Skin epidermis (tissue), 12 donors: ENCODE results near the gene ARL6IP1.
"Not testable (repeated sequence)": the region's sequence is repeated elsewhere in the genome, so short reads cannot be mapped to it uniquely, and the experiment has no call there.

Source experiments
- H3K27ac ChIP-seq, 21 experiments: fragments of 200-600 bp; sonication (generic) in 11 of 21; one replicate each; pipeline ENCODE4 v1.5.0; 2020; ENCODE audit warnings: mild to moderate bottlenecking in 3 of 21, inconsistent platforms in 2 of 21, moderate library complexity in 2 of 21
- H3K4me3 ChIP-seq, 7 experiments: fragments of 200-600 bp; sonication (generic) in 2 of 7; one replicate each; pipeline ENCODE4 v1.5.0; 2020; ENCODE audit warnings: inconsistent platforms in 2 of 7, mild to moderate bottlenecking in 2 of 7, moderate library complexity in 1 of 7

The ARL6IP1 gene

GRCh38 chr16:18772171-18772570 lies 29.2 kb downstream of the ARL6IP1 start:
- not testable (repeated sequence) for H3K27ac ChIP-seq, H3K4me3 ChIP-seq

- H3K27ac ChIP-seq, H3K4me3 ChIP-seq: not testable (repeated sequence)
These were observed 30.9 kb downstream of the ARL6IP1 start for GRCh38 chr16:18770336-18770962.

- H3K4me3 ChIP-seq, H3K27ac ChIP-seq: not testable (repeated sequence)
These were observed 34.1 kb downstream of the ARL6IP1 start for GRCh38 chr16:18767217-18767616.

- H3K27ac ChIP-seq, H3K4me3 ChIP-seq: not testable (repeated sequence)
These were observed 38.6 kb downstream of the ARL6IP1 start for GRCh38 chr16:18762713-18763112.

GRCh38 chr16:18759598-18760520 lies 41.5 kb downstream of the ARL6IP1 start:
- not testable (repeated sequence) for H3K4me3 ChIP-seq, H3K27ac ChIP-seq

GRCh38 chr16:18757960-18758660 lies 43.2 kb downstream of the ARL6IP1 start:
- not testable (repeated sequence) for H3K4me3 ChIP-seq, H3K27ac ChIP-seq

- H3K27ac ChIP-seq, H3K4me3 ChIP-seq: not testable (repeated sequence)
These were observed 44.7 kb downstream of the ARL6IP1 start for GRCh38 chr16:18756639-18757038.

GRCh38 chr16:18742870-18743269 lies 58.5 kb downstream of the ARL6IP1 start:
- not testable (repeated sequence) for H3K27ac ChIP-seq

More at GRCh38 chr16:18742870-18743269, 58.5 kb downstream of the ARL6IP1 start:
- not testable (repeated sequence) for H3K4me3 ChIP-seq
